GM18909 (cell line): Measurements from ENCODE around the gene TBC1D4.
"Not testable (repeated sequence)": the region's sequence is repeated elsewhere in the genome, so short reads cannot be mapped to it uniquely, and the experiment has no call there.

ENCODE experiments used
- ATAC-seq: cut with Tn5 transposase; IDR thresholded peaks from one replicate; pipeline ENCODE4 v1.9.1; 2021; ENCODE audit warnings: mild to moderate bottlenecking; ENCODE audit not compliant: unreplicated experiment, poor library complexity

TBC1D4 gene

DNA sequence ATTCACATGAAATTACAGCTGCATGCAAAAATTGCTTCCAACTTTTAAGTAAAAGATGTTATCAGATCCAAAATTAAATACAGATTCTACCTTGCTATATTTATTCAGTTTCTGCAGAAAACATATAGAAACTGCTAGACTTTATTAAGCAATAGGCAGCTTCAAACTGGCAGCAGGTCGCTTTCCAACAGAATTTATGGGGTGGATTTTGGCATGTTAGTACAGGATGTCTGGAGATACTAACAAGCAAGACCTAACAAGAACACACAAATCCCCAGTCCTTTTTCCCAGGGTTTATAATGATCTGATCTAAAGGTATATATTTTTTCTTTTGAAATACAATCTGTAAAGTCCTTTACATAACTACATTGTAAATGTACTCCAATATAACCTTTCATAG, 27.5 kb downstream of the TBC1D4 start:
- ATAC-seq, result no peak

DNA sequence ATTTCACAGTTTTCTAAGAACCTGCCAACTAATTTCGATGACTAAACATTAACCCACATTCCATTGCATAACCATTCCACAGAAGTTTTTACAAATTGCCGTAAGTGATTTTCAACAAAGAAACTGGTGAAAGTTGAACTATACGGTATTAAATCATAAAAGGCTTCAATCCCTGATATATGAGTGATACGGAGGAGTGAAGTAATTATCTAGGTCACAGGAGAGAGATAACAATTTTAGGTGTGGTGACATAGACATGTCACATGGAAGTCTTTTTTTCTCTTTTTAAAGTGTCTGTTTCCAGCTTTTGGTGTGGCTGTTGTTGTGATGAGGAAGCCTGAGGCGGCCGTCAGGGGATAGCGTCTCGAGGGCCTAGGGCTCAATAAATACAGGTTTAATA, 29.4 kb downstream of the TBC1D4 start:
- ATAC-seq, result no peak

DNA sequence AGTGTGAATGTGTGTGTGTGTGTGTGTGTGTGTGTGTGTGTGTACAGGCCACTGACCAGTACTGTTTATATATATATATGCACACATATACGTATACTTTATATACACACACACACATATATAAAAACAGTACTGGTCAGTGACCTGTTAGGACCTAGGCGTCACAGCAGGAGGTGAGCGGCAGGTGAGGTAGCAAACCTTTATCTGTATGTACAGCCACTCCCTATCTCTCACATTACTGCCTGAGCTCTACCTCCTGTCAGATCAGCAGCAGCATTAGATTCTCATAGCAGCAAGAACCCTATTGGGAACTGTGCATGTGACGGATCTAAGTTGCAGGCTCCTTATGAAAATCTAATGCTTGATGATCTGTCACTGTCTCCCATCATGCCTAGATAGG, 34.5 kb downstream of the TBC1D4 start:
- no peak for ATAC-seq

DNA sequence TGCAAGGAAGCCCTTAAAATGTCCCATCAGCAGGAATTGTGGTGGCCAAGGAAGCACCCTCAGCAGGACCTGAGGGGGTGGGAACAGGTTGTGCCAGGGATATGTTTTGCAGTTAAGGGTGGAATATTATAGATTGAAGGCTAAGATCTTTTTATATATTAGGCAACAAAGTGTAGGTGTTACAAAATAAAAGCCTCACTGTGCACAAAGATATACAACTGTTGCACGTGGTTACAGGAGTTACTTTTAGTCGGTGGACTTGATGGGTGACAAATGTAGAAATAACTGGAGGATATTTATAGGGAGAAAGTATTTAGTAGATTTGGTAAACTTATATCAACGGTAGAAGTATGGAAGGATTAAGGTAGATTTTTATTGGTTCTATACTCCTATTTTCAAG, 35.1 kb downstream of the TBC1D4 start:
- no peak for ATAC-seq

DNA sequence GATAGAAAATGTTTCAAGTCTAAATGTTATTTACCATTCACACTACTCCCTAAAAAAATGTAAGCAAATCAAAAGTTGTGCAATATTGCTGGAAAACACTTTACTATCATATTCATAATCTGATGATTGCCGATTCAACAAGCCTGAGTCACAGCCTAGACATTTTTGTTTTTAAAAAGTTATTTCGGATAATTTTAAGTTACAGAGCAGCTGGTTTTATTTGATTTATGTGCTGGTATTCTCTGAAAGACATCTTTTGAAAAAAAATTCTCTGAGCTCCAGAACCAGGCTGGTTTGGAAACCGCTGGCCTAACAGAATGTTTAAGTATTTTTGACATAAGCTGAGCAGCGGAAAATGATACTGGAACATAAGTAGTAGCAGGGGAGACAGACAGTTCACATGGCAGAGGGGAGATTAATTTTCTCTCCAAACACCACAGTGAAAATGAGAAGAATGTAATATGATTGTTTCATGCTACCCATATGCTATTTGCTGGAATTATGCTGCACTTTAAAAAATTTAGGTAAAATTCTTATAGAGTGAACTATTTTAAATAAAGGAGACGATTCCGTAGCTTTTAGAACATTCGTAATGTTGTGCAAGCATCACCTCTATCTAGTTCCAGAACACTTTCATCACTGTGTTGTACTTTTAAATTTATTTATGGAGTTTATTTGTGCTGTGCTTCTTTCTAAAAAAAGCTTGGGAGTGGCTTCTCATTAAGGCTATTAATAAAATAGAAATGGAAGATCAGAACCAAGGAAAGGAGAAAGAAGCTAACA, 36.1 kb downstream of the TBC1D4 start:
- no peak for ATAC-seq

DNA sequence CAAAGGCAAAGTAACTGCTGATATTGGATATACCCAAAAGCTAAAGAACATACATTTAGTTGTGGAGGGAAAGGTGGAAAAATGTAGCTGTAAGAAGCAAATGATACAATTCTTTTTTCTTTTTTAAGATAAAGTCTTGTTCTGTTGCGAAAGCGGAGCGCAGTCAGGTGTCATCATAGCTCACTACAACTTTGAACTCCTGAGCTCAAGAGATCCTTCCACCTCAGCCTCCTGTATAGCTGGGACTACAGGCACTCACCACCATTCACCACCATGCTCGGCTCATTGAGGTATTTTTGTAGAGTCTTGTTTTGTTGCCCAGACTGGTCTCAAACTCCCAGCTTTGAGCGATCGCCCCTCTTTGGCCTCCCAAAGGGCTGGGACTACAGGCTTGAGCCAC, 38.0 kb downstream of the TBC1D4 start:
- no peak for ATAC-seq

DNA sequence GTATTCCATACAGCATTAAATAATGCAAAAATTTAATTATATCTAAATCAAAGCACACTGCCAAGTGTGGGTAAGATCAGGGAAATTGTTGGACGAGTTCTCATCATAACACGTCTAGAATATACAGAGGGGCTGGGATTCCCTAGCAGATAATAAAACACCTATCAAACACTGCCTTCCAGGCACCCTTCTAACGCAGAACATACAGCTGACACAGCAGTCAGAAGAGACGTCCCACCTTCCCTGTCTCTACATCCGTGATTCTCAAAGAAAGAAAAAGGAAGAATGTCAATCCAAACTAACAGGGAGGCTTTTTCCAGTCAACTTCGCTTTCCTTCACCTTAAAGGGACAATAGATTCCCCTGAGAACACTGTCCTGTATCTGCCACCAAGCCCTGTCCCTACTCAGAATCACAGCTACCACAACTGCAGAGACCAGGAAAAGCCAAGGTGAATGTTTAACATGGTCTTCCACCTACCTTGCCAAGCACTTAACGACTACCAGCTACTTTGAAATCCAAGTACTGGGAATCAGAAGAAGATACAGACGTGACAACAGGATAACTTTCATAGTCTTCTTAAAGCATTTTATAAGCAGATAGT, 38.5 kb downstream of the TBC1D4 start:
- ATAC-seq, result no peak

DNA sequence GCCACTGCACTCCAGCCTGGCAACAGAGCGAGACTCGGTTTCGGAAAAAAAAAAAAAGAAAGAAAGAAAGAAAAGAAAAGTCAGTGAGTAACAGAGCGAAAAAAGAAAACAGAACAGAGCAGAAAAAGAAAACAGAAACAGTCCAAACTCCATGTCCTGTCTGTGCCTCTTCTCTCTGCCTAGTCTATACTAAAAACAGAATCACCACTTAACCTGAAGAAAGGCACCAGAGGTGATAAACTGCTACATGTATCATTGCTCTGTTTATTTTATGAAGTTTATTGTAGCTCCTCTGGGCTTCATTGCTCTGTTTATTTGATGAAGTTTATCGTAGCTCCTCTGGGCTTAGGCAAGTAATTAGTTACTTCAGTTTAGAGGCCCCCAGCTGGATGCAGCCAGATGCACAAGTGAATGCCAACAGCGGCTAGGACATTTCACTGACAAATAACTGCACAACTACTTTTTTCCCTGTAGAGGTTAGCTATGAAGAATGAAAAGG, 39.2 kb downstream of the TBC1D4 start:
- ATAC-seq, result no peak

DNA sequence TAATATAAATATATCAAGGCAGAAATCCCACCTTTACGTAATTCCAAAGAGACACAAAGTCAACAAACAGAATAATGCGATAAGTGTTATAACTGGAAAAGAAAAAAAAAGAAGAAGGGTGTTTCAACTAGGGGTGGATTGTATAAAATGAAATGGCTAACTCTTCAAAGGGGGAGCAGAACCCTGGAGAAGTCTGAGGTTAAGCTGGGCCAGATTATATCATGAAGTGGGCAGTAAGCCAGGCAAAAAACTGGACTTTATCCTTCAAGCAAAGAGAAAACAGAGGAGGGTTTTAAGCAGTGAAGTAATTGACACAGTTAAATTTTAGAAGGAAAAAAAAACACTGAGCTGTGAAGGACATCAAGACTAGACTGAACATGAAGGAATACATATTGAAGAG, 41.9 kb downstream of the TBC1D4 start:
- no peak for ATAC-seq

DNA sequence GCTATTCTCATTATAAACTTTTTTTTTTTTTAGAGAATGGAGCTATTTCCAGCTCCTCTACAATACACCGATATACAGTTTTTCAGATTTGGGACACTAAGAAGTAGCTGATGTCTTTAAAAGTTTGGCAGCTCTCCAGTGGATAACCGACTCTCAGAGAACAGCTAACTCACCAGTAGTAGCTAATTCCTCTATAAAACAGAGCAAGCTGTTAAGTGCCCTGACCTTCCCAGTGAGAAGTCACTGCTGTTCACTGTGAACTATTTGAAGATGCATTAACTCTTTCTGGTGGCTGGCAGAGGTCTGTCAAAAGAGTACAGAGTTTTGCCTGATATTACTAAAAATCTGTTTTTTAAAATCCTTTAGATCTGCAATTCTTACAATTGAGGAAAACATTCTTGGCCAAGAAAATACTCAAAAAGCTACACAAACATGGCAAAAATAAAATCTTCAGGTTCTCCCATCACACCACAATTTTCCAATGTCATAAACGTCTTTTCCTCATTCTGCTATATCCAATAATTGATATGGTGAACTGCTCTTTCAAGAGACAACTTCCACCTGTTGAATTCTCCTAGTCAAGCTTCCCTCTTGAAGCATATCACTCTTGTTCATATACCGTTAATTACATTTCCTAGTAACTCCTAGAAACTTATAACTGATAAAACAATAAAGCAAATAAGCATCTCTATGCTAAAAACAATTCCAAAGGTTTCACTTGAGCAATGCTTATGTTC, 44.2 kb downstream of the TBC1D4 start:
- ATAC-seq, result no peak

DNA sequence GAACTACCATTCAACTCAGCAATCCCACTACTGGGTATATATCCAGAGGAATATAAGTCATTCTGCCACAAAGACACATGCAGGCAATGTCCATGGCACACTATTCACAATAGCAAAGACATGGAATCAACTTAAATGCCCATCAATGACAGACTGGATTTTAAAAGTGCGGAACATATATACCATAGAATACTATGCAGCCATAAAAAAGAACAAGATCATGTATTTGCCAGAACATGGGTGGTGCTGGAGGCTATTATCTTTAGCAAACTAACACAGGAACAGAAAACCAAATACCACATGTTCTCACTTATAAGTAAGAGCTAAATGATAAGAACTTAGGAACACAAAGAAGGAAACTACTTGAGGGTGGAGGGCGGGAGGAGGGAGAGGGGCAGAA, 47.8 kb downstream of the TBC1D4 start:
- ATAC-seq, result not testable (repeated sequence)

DNA sequence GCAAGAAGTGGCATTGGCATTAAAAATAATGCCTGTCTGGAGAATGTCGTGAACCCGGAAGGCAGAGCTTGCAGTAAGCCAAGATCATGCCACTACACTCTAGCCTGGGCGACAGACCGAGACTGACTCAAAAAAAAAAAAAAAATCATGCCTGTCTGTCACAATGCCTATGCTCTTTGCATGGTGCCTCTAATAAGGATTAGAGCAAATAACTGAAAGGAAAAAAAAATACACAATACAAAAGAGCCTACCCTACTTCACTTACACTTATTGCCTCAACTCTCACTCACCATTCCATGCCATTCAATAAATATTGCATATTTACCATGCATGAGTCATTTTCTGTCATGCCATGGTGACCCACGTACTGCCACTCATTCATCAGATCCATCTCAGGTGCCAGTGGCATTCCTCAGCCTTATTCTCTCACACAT, 49.1 kb downstream of the TBC1D4 start:
- ATAC-seq, result no peak

DNA sequence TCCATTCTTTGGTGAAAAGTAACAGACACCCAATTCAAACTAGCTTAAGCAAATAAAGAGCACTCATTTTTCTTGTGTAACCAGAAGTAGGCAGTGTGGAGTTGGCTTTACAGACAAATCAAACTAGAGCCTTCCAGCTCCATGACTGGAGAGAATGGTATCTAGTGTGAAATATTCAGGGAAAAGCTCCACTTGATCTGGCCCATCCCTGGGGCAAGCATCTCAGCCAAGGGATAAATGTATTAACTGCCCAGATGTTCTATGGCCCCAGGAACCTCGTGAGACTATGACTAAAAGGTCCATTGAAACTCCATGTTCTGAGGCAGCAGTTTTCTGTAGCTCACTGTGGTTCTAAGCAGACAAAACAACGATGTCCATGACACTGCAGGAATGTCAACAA, 49.9 kb downstream of the TBC1D4 start:
- no peak for ATAC-seq

DNA sequence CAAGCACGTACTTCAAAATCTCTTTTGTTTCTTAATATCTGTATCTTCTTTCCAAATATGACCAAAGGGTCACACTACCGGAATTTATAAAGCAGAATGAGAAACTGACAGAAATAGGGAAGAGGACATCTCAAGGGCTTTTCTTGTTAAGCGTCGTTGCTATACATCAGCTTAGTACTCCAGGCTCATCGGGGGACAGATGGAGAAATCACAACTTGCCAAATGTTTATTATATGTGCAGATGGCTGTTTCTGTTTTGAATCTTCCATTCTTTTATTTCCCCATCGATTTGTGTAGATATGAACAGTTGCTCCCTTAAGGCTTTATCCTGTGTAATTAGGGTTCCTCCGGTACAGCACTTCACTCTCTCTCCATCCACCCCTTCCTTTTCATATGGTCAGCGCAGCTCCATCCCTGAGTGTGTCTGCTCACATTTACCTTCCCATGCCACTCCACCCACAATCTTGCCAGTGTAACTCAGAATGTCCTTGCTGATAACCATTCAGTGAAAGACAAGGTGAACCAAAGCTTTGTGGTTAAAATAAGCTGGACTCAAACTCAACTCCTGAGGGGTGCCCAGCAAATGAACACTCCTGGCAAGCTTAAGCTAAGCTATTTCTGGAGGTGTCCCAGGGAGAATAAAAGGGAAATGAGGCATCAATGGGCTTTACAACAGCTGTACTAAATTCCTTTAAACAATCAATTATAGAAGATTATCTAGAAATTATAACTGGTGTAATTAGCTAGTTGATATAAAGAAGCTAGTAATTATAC, 51.3 kb downstream of the TBC1D4 start:
- ATAC-seq, result no peak

DNA sequence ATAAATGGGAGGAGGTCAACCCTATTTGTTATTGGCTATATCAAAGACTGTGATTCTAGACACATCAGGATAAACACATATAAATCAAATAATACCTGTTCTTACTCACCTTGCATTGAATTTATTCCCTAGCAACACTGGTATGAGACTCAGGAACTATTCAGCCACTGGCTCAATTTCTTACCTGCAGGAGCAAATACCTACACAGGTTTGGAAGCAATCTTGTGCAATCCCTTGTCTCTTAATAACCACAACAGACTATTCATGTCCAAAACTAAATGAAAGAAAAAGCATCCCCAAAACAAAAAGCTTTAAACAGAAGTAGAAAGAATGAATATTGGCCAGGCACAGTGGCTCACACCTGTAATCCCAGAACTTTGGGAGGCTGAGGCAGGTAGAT, 55.5 kb downstream of the TBC1D4 start:
- ATAC-seq, result no peak

DNA sequence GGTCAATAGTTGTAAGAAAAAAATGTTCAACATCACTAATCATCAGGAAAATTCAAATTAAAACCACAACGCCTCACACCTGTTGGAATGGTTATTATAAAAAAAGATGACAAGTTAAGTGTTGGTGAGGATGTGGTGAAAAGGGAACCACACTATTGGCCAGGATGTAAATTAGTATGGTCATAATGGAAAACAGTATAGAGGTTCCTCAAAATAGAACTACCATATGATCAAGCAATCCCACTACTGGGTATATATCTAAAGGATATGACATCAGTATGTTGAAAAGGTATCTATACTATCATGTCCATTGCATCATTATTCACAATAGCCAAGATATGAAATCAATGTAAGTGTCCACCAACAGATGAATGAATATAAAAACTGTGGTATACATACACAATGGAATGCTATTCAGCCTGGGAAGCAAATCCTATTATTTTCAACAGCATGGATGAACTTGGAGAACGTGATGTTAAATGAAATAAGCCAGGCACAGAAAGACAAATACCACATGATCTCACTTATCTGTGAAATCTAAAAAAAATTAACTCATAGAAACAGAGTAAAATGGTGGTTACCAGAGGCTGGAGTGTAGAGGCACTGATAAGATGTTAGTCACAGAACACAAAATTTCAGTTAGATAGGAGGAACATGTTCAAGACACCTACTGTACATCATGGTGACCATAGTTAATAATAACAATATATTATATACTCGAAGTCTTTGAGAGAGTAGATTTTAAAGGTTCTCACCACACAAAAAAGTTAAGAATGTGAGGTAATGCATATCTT, 56.6 kb downstream of the TBC1D4 start:
- ATAC-seq, result peak; percentile 86

DNA sequence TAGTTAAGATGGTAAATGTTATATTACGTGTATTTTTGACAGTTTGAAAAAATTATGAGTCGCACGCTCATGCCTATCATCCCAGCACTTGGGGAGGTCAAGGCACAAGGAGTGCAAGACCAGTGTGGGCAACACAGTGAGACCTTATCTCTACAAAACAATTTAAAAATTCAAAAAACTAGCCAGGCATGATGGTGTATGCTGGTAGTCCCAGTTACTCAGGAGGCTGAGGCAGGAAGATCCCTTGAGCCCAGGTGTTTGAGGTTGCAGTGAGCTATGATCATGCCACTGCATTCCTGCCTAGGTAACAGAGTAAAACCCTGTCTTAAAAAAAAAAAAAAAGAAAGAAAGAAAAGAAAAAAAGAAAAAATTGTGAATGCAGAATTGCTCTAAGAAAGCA, 58.0 kb downstream of the TBC1D4 start:
- ATAC-seq, result no peak

DNA sequence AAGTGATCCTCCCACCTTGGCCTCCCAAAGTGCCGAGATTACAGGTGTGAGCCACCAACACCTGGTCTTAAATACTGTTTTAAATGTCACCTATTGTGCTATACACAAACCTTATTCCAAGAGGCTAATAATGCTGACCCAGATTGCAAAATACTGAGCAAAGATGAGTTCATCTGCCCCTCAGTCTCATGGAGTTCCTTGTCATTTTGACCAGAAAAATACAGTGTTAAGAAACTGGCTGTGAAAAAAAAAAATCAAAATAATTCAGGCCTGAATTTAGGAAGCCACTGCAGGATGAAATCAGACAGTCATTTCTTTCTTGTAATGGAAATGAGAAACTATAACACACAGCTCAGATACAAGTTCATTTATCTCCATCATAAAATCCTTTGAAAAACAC, 59.9 kb downstream of the TBC1D4 start:
- no peak for ATAC-seq

DNA sequence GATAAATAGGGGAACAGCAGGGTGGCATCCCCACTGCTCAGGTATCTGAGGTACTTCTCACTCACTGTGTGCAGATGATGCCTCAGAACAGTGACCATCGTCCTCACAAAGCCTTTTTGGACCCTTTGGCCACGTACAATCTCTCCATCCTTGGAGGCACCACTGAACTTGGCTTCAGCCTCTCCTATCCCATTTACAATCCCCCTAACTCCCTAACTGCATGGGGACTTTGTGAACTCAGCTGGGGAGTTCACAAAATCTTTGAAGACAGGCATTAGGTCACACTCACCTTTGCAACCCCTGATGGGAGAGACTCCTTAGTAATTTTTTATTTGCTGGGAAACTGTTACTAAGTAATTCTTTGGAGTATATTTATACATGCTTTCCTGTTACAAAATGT, 60.8 kb downstream of the TBC1D4 start:
- ATAC-seq, result no peak

DNA sequence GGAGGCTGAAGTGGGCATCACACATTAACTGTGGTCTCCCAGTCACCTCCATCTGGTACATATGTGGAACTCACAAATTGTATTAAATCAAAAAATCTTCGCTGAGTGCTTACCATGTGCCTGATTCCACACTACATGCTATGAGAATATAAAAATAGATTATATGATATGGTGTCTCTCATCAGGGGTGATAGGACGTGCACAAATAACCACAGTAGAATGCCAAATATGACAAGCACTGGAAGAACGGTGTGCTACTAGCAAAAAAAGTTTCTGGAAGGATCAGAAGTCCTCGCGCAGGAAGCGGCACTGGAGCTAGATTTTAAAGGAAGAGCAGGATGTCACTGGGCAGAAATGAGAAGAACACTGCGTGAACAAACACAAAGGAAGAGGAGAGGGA, 62.3 kb downstream of the TBC1D4 start:
- no peak for ATAC-seq
